CD4-positive, alpha-beta memory T cell (primary cell): Measurements from ENCODE around the gene SCYGR3. TPM values are rescaled to one million over a fixed set of nuclear protein-coding genes. Genes with fewer than 3 reads are reported as not detected.

Experiments
- CTCF ChIA-PET: fragments of 350-600 bp; sonication (Branson Sonifier 250); formaldehyde crosslinking; loops from one replicate; lab custom pipeline; 2021; ENCODE audit warnings: inconsistent platforms; ENCODE audit not compliant: partially characterized antibody; lab: Charles Lee
- POLR2A ChIA-PET: fragments of 350-600 bp; sonication (Branson Sonifier 250); formaldehyde crosslinking; loops from one replicate; lab custom pipeline; 2021; ENCODE audit not compliant: partially characterized antibody; lab: Charles Lee
- DNase-seq, 5 donors: peaks; one replicate each; pipeline versions ENCODE4 v3.0.0 to v3.0.0-alpha.2; 2020 to 2022; ENCODE audit warnings: mixed read lengths in 1 of 5
- H3K27ac ChIP-seq: one replicate; pipeline ENCODE4 v1.7.0; 2013; ENCODE audit warnings: low read depth, low read length
- H3K27me3 ChIP-seq: 2 replicates; pipeline ENCODE4 v1.7.0; 2013; ENCODE audit warnings: mild to moderate bottlenecking, low read length, moderate library complexity; ENCODE audit not compliant: insufficient read depth
- H3K36me3 ChIP-seq: 2 replicates; pipeline ENCODE4 v1.7.0; 2013; ENCODE audit warnings: mild to moderate bottlenecking, low read length, moderate library complexity; ENCODE audit not compliant: insufficient read depth
- H3K4me1 ChIP-seq: 2 replicates; pipeline ENCODE4 v1.7.0; 2013; ENCODE audit warnings: mild to moderate bottlenecking, low read length, moderate library complexity; ENCODE audit not compliant: insufficient read depth
- H3K4me3 ChIP-seq, 2 donors: one replicate each; pipeline ENCODE4 v1.7.0; 2013; ENCODE audit warnings: low read length in 2 of 2, mild to moderate bottlenecking in 1 of 2
- H3K9me3 ChIP-seq, 2 donors: one replicate each; pipeline ENCODE4 v1.7.0; 2013; ENCODE audit warnings: low read length in 2 of 2, control low read depth in 1 of 2; ENCODE audit not compliant: control insufficient read depth in 1 of 2
- H3K27ac Mint-ChIP-seq, 7 donors: one replicate each; pipeline ENCODE4 v1.8.0; 2020 to 2021; ENCODE audit warnings: mixed read lengths in 7 of 7, mild to moderate bottlenecking in 6 of 7, inconsistent platforms in 3 of 7, moderate library complexity in 3 of 7
- H3K27me3 Mint-ChIP-seq, 2 donors: one replicate each; pipeline ENCODE4 v1.8.0; 2020 to 2021; ENCODE audit warnings: mixed read lengths in 2 of 2
- H3K36me3 Mint-ChIP-seq, 2 donors: one replicate each; pipeline ENCODE4 v1.8.0; 2020 to 2021; ENCODE audit warnings: mixed read lengths in 2 of 2, inconsistent platforms in 1 of 2, mild to moderate bottlenecking in 1 of 2
- H3K4me1 Mint-ChIP-seq, 4 donors: one replicate each; pipeline ENCODE4 v1.8.0; 2020 to 2021; ENCODE audit warnings: mixed read lengths in 4 of 4, mild to moderate bottlenecking in 1 of 4
- H3K4me3 Mint-ChIP-seq, 8 donors: one replicate each; pipeline ENCODE4 v1.8.0; 2020 to 2021; ENCODE audit warnings: mixed read lengths in 8 of 8, mild to moderate bottlenecking in 7 of 8, moderate library complexity in 6 of 8, inconsistent platforms in 3 of 8
- H3K9me3 Mint-ChIP-seq, 8 donors: one replicate each; pipeline ENCODE4 v1.8.0; 2020 to 2021; ENCODE audit warnings: mixed read lengths in 8 of 8, mild to moderate bottlenecking in 5 of 8, inconsistent platforms in 3 of 8, moderate library complexity in 1 of 8
- intact Hi-C: fragments of 100-400 bp; cut with micrococcal nuclease; formaldehyde crosslinking; loops from one replicate; pipeline ENCODE4 v1.15.1; 2023
- polyA plus RNA-seq, 2 donors: library from polyadenylated mRNA; unstranded; fragments of 300-500 nt; fragmentation: Illumina TruSeq; gene quantifications; one replicate each; pipeline ENCODE4 v1.2.3, GENCODE V29; 2021
- total RNA-seq, 2 experiments: library from RNA; stranded (reverse); gene quantifications; one replicate each; pipeline ENCODE4 v1.2.3, GENCODE V29; 2021

The SCYGR3 gene
- total RNA-seq = not detected
- polyA plus RNA-seq = not detected

GRCh38 chr2:227614740-227615139, at the start of gene SCYGR3:
SCYGR3 (minus strand) TSS chr2:227614840; CDS start chr2:227614840, 0 bp downstream.
- no peak for DNase-seq
- Mint-ChIP-seq H3K36me3 (no peaks in the 10 kb centered on the region), H3K9me3 (no peaks in the 10 kb centered on the region), H3K27ac (no peak within 1 kb of the TSS), H3K27me3 (peaks cover 15 to 20% of the 10 kb centered on the region in 2 donors), H3K4me1 (peaks cover 0 to 5% (median 3%) of the 10 kb centered on the region in 4 donors), H3K4me3 (no peak within 1 kb of the TSS)
- POLR2A ChIA-PET = no interaction called here
- Histone ChIP-seq H3K27ac (no peak within 1 kb of the TSS), H3K4me1 (no peaks in the 10 kb centered on the region), H3K4me3 (no peak within 1 kb of the TSS), H3K36me3 (no peaks in the 10 kb centered on the region), H3K27me3 (no peaks in the 10 kb centered on the region), H3K9me3 (no peaks in the 10 kb centered on the region)
- CTCF ChIA-PET = no interaction called here
- intact Hi-C loops = no loop called here

GRCh38 chr2:227661827-227662226, 47.2 kb upstream of the SCYGR3 start:
- Mint-ChIP-seq H3K27ac (no peak overlapping the region), H3K27me3 (peaks cover 2 to 6% of the 10 kb centered on the region in 2 donors), H3K36me3 (no peaks in the 10 kb centered on the region), H3K9me3 (peaks cover 0 to 2% (median 0%) of the 10 kb centered on the region in 8 donors), H3K4me1 (no peaks in the 10 kb centered on the region), H3K4me3 (no peak overlapping the region)
- ChIA-PET CTCF (interaction anchor here (1.3 to 1.6 kb wide), 2 partner anchors 104 to 199 kb away, joined by 4 to 5 read pairs; no protein-coding TSS in a partner anchor), POLR2A (no interaction called here)
- Histone ChIP-seq H3K36me3 (no peaks in the 10 kb centered on the region), H3K27ac (no peak overlapping the region), H3K4me3 (no peak overlapping the region), H3K4me1 (no peaks in the 10 kb centered on the region), H3K9me3 (no peaks in the 10 kb centered on the region), H3K27me3 (no peaks in the 10 kb centered on the region)
- DNase-seq = no peak
- intact Hi-C loops = no loop called here

GRCh38 chr2:227661025-227661649, 46.5 kb upstream of the SCYGR3 start:
- H3K27me3 ChIP-seq = no peaks in the 10 kb centered on the region
- H3K9me3 ChIP-seq = no peaks in the 10 kb centered on the region
- POLR2A ChIA-PET = no interaction called here
- no peaks in the 10 kb centered on the region for H3K36me3 Mint-ChIP-seq
- peaks cover 2 to 4% of the 10 kb centered on the region in 2 donors for H3K27me3 Mint-ChIP-seq
- intact Hi-C loops = no loop called here
- H3K4me1 ChIP-seq = no peaks in the 10 kb centered on the region
- no peaks in the 10 kb centered on the region for H3K36me3 ChIP-seq
- H3K4me3 Mint-ChIP-seq = no peak overlapping the region
- no peak for DNase-seq
- no peak overlapping the region for H3K27ac Mint-ChIP-seq
- no peaks in the 10 kb centered on the region for H3K4me1 Mint-ChIP-seq
- CTCF ChIA-PET = no interaction called here
- no peak overlapping the region for H3K4me3 ChIP-seq
- H3K9me3 Mint-ChIP-seq = peaks cover 0 to 2% (median 0%) of the 10 kb centered on the region in 8 donors
- no peak overlapping the region for H3K27ac ChIP-seq

- H3K27ac Mint-ChIP-seq = no peak overlapping the region
- no peak for DNase-seq
- Histone ChIP-seq H3K9me3 (no peaks in the 10 kb centered on the region), H3K4me1 (no peaks in the 10 kb centered on the region), H3K4me3 (no peak overlapping the region), H3K36me3 (no peaks in the 10 kb centered on the region), H3K27ac (no peak overlapping the region), H3K27me3 (no peaks in the 10 kb centered on the region)
- H3K4me3 Mint-ChIP-seq = peak overlapping the region in 1 of 8 donors; percentile 11
- intact Hi-C loops = loop anchor here (10.0 kb wide), 1 partner anchor 183 kb away; the partner anchor contains the start of gene AGFG1
- POLR2A ChIA-PET = interaction anchor here (0.7 kb wide), 1 partner anchor 86 kb away, joined by 3 read pairs; no protein-coding TSS in a partner anchor
- H3K36me3 Mint-ChIP-seq = no peaks in the 10 kb centered on the region
- peaks cover 0 to 2% (median 0%) of the 10 kb centered on the region in 8 donors for H3K9me3 Mint-ChIP-seq
- no peaks in the 10 kb centered on the region for H3K4me1 Mint-ChIP-seq
- no peaks in the 10 kb centered on the region for H3K27me3 Mint-ChIP-seq
- CTCF ChIA-PET = interaction anchor here (0.7 to 4.2 kb wide), 17 partner anchors 8 to 1616 kb away, joined by 3 to 56 read pairs (median 6); partner anchors contain the start of gene SCYGR5
These were observed 42.7 kb upstream of the SCYGR3 start for GRCh38 chr2:227657199-227657845.

GRCh38 chr2:227655454-227655853, 40.8 kb upstream of the SCYGR3 start:
- CTCF ChIA-PET = no interaction called here
- no peak for DNase-seq
- H3K4me3 ChIP-seq = no peak overlapping the region
- Mint-ChIP-seq H3K27ac (no peak overlapping the region), H3K36me3 (no peaks in the 10 kb centered on the region), H3K9me3 (no peaks in the 10 kb centered on the region), H3K4me3 (no peak overlapping the region), H3K27me3 (peaks cover 0 to 2% of the 10 kb centered on the region in 2 donors), H3K4me1 (no peaks in the 10 kb centered on the region)
- intact Hi-C loops = loop anchor here (10.0 kb wide), 1 partner anchor 181 kb away; the partner anchor contains the start of gene AGFG1
- POLR2A ChIA-PET = no interaction called here
- H3K4me1 ChIP-seq = no peaks in the 10 kb centered on the region
- H3K27me3 ChIP-seq = no peaks in the 10 kb centered on the region
- no peaks in the 10 kb centered on the region for H3K9me3 ChIP-seq
- H3K36me3 ChIP-seq = no peaks in the 10 kb centered on the region
- H3K27ac ChIP-seq = no peak overlapping the region

GRCh38 chr2:227654426-227654825, 39.8 kb upstream of the SCYGR3 start:
- intact Hi-C loops = loop anchor here (10.0 kb wide), 1 partner anchor 180 kb away; the partner anchor contains the start of gene AGFG1
- CTCF ChIA-PET = interaction anchor here (1.4 kb wide), 1 partner anchor 9 kb away, joined by 3 read pairs; no protein-coding TSS in a partner anchor

GRCh38 chr2:227653419-227653818, 38.8 kb upstream of the SCYGR3 start:
- peak overlapping the region in 1 of 7 donors; percentile 1 for H3K27ac Mint-ChIP-seq
- ChIA-PET CTCF (interaction anchor here (1.1 kb wide), 1 partner anchor 15 kb away, joined by 3 read pairs; no protein-coding TSS in a partner anchor), POLR2A (no interaction called here)
- no peak overlapping the region for H3K27ac ChIP-seq
- H3K36me3 ChIP-seq = no peaks in the 10 kb centered on the region
- no peaks in the 10 kb centered on the region for H3K36me3 Mint-ChIP-seq
- no peaks in the 10 kb centered on the region for H3K27me3 ChIP-seq
- no peaks in the 10 kb centered on the region for H3K4me1 ChIP-seq
- no peaks in the 10 kb centered on the region for H3K4me1 Mint-ChIP-seq
- intact Hi-C loops = loop anchor here (10.0 kb wide), 1 partner anchor 179 kb away; the partner anchor contains the start of gene AGFG1
- no peaks in the 10 kb centered on the region for H3K9me3 Mint-ChIP-seq
- H3K4me3 Mint-ChIP-seq = no peak overlapping the region
- H3K27me3 Mint-ChIP-seq = peaks cover 5% of the 10 kb centered on the region in 2 donors
- H3K9me3 ChIP-seq = no peaks in the 10 kb centered on the region
- H3K4me3 ChIP-seq = no peak overlapping the region
- no peak for DNase-seq

More at GRCh38 chr2:227654426-227654825, 39.8 kb upstream of the SCYGR3 start:
- DNase-seq = no peak
- Histone ChIP-seq H3K4me1 (no peaks in the 10 kb centered on the region), H3K27ac (no peak overlapping the region), H3K4me3 (no peak overlapping the region), H3K36me3 (no peaks in the 10 kb centered on the region), H3K9me3 (no peaks in the 10 kb centered on the region), H3K27me3 (no peaks in the 10 kb centered on the region)
- POLR2A ChIA-PET = no interaction called here
- Mint-ChIP-seq H3K4me1 (no peaks in the 10 kb centered on the region), H3K9me3 (no peaks in the 10 kb centered on the region), H3K36me3 (no peaks in the 10 kb centered on the region), H3K27me3 (peaks cover 2 to 4% of the 10 kb centered on the region in 2 donors), H3K4me3 (no peak overlapping the region), H3K27ac (no peak overlapping the region)
